Neural cell (in vitro differentiated cells): ENCODE measurements around the gene SNRPF. TPM values are rescaled to one million over a fixed set of nuclear protein-coding genes. Genes with fewer than 3 reads are reported as not detected.

Experiments used
- H2AFZ ChIP-seq: fragments of 200-600, 300-800 bp; sonication (generic), shearing (Covaris generic); 2 replicates; pipeline ENCODE4 v1.6.0; 2014; ENCODE audit warnings: low read depth, mild to moderate bottlenecking, antibody characterized with exemption, low read length, moderate library complexity
- H3F3A ChIP-seq: fragments of 200-600 bp; shearing (Covaris generic); 2 replicates; pipeline ENCODE4 v1.6.1; 2016; ENCODE audit warnings: mild to moderate bottlenecking, moderate library complexity, mixed read lengths, antibody characterized with exemption, low read length; ENCODE audit not compliant: insufficient read depth, poor library complexity, severe bottlenecking
- H3K27ac ChIP-seq: fragments of 200-600, 300-800 bp; sonication (generic), shearing (Covaris generic); 2 replicates; pipeline ENCODE4 v1.5.1; 2014; ENCODE audit warnings: mild to moderate bottlenecking, low read length, moderate library complexity
- H3K27me3 ChIP-seq: fragments of 300-800, 200-600 bp; sonication (generic), shearing (Covaris generic); 2 replicates; pipeline ENCODE4 v1.6.0; 2014; ENCODE audit warnings: mild to moderate bottlenecking, low read depth, low read length, moderate library complexity; ENCODE audit not compliant: insufficient read depth
- H3K36me3 ChIP-seq: fragments of 300-800, 200-600 bp; sonication (generic), shearing (Covaris generic); 2 replicates; pipeline ENCODE4 v1.5.1; 2014; ENCODE audit warnings: mild to moderate bottlenecking, antibody characterized with exemption, low read length, moderate library complexity; ENCODE audit not compliant: insufficient read depth
- H3K4me2 ChIP-seq: fragments of 300-800, 200-600 bp; sonication (generic), shearing (Covaris generic); 2 replicates; pipeline ENCODE4 v1.6.0; 2014; ENCODE audit warnings: mild to moderate bottlenecking, low read length
- H3K4me3 ChIP-seq: fragments of 300-800, 200-600 bp; sonication (generic), shearing (Covaris generic); 2 replicates; pipeline ENCODE4 v1.5.1; 2014; ENCODE audit warnings: mild to moderate bottlenecking, low read length, moderate library complexity
- H3K79me2 ChIP-seq: fragments of 200-600 bp; shearing (Covaris generic); replicated peaks from 2 replicates; pipeline ENCODE4 v1.6.0; 2014; ENCODE audit warnings: mild to moderate bottlenecking, low read length, moderate library complexity; ENCODE audit not compliant: insufficient read depth
- H3K9ac ChIP-seq: fragments of 300-800, 200-600 bp; sonication (generic), shearing (Covaris generic); 2 replicates; pipeline ENCODE4 v1.6.1; 2016; ENCODE audit warnings: mild to moderate bottlenecking, low read length, mixed read lengths
- H3K9me2 ChIP-seq: fragments of 200-600 bp; shearing (Covaris generic); 2 replicates; pipeline ENCODE4 v1.6.1; 2016; ENCODE audit warnings: mild to moderate bottlenecking, low read length, mixed read lengths; ENCODE audit not compliant: insufficient read depth
- H3K9me3 ChIP-seq: fragments of 200-600, 300-800 bp; sonication (generic), shearing (Covaris generic); 2 replicates; pipeline ENCODE4 v1.6.1; 2016; ENCODE audit warnings: mild to moderate bottlenecking, mixed run types, low read length, moderate library complexity, mixed read lengths
- H4K20me1 ChIP-seq: fragments of 200-600 bp; shearing (Covaris generic); 2 replicates; pipeline ENCODE4 v1.6.1; 2016; ENCODE audit warnings: mild to moderate bottlenecking, mixed run types; ENCODE audit not compliant: insufficient read depth
- EP300 ChIP-seq: fragments of 450-650 bp; conservative IDR thresholded peaks from 2 replicates; pipeline ENCODE4 v1.6.1; 2014; ENCODE audit warnings: antibody characterized with exemption, mild to moderate bottlenecking, moderate library complexity; ENCODE audit not compliant: poor library complexity, severe bottlenecking
- EZH2 ChIP-seq: fragments of 200-600, 300-800 bp; shearing (Covaris generic), sonication (generic); IDR thresholded peaks from 2 replicates; pipeline ENCODE4 v1.6.1; 2014; ENCODE audit warnings: antibody characterized with exemption, low read length, borderline replicate concordance, mild to moderate bottlenecking; ENCODE audit not compliant: insufficient read depth, poor library complexity, severe bottlenecking
- MXI1 ChIP-seq: fragments of 450-650 bp; conservative IDR thresholded peaks from 2 replicates; pipeline ENCODE4 v1.6.1; 2014; ENCODE audit warnings: antibody characterized with exemption, mild to moderate bottlenecking; ENCODE audit not compliant: poor library complexity, severe bottlenecking
- POLR2AphosphoS5 ChIP-seq: IDR thresholded peaks from 2 replicates; pipeline ENCODE4 v1.6.1; 2012
- RAD21 ChIP-seq: fragments of 450-650 bp; conservative IDR thresholded peaks from 2 replicates; pipeline ENCODE4 v1.6.1; 2014; ENCODE audit warnings: antibody characterized with exemption, mild to moderate bottlenecking, moderate library complexity
- SMC3 ChIP-seq: fragments of 450-650 bp; conservative IDR thresholded peaks from 2 replicates; pipeline ENCODE4 v1.6.1; 2014; ENCODE audit warnings: antibody characterized with exemption, mild to moderate bottlenecking, moderate library complexity; ENCODE audit not compliant: poor library complexity
- TAF1 ChIP-seq: IDR thresholded peaks from 2 replicates; pipeline ENCODE4 v1.6.1; 2012; ENCODE audit warnings: low read depth
- polyA plus RNA-seq: library from polyadenylated mRNA; depleted of rRNA; stranded (reverse); fragments of >200 nt; gene quantifications from 2 replicates; pipeline ENCODE4 v1.2.3, GENCODE V29; 2014
- TF ChIP-seq, protein P1 (sequence below): IDR thresholded peaks from 2 replicates; pipeline ENCODE4 v1.6.1; 2012; ENCODE audit warnings: borderline replicate concordance
- TF ChIP-seq, protein P2 (sequence below): fragments of 450-650 bp; IDR thresholded peaks from 2 replicates; pipeline ENCODE4 v1.5.1; 2014; ENCODE audit warnings: antibody characterized with exemption, mild to moderate bottlenecking, moderate library complexity; ENCODE audit not compliant: poor library complexity, severe bottlenecking

SNRPF gene
- polyA plus RNA-seq, 1 donor from 2014 or later: 42.1 TPM

DNA sequence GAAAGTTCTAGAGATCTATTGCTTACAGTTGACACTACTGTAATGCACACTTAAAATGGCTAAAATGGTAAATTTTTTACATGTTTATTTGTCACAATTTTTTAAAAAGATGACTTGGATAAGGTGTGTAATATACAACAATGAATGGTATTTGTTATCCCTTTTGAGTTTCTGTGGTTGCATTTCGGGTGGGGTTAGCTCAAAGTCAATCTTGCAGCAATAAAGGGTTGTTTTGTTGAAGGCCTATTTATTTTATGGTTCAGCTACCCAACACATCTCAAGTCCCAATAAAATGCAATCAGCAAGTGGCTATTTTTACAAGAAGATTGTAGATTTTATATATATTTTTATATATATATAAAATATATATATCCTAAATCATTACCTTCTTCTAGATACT is 22.1 kb downstream of the SNRPF start:
- Histone ChIP-seq H3K9ac (no peak overlapping the region), H3K79me2 (no peaks in the 10 kb centered on the region), H3K27me3 (no peaks in the 10 kb centered on the region), H3K4me2 (no peak overlapping the region), H4K20me1 (no peaks in the 10 kb centered on the region), H3F3A (no peaks in the 10 kb centered on the region), H3K9me2 (no peaks in the 10 kb centered on the region), H3K36me3 (no peaks in the 10 kb centered on the region), H3K4me3 (no peak overlapping the region), H2AFZ (no peak overlapping the region), H3K9me3 (no peaks in the 10 kb centered on the region), H3K27ac (no peak overlapping the region)
- TF ChIP-seq POLR2AphosphoS5 (no peak), RAD21 (no peak)
- TF ChIP-seq, protein P1, sequence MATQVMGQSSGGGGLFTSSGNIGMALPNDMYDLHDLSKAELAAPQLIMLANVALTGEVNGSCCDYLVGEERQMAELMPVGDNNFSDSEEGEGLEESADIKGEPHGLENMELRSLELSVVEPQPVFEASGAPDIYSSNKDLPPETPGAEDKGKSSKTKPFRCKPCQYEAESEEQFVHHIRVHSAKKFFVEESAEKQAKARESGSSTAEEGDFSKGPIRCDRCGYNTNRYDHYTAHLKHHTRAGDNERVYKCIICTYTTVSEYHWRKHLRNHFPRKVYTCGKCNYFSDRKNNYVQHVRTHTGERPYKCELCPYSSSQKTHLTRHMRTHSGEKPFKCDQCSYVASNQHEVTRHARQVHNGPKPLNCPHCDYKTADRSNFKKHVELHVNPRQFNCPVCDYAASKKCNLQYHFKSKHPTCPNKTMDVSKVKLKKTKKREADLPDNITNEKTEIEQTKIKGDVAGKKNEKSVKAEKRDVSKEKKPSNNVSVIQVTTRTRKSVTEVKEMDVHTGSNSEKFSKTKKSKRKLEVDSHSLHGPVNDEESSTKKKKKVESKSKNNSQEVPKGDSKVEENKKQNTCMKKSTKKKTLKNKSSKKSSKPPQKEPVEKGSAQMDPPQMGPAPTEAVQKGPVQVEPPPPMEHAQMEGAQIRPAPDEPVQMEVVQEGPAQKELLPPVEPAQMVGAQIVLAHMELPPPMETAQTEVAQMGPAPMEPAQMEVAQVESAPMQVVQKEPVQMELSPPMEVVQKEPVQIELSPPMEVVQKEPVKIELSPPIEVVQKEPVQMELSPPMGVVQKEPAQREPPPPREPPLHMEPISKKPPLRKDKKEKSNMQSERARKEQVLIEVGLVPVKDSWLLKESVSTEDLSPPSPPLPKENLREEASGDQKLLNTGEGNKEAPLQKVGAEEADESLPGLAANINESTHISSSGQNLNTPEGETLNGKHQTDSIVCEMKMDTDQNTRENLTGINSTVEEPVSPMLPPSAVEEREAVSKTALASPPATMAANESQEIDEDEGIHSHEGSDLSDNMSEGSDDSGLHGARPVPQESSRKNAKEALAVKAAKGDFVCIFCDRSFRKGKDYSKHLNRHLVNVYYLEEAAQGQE: no peak

- no peaks in the 10 kb centered on the region for H3K36me3 ChIP-seq
- no peaks in the 10 kb centered on the region for H3F3A ChIP-seq
- no peak overlapping the region for H2AFZ ChIP-seq
- H4K20me1 ChIP-seq: no peaks in the 10 kb centered on the region
- no peaks in the 10 kb centered on the region for H3K27me3 ChIP-seq
- no peaks in the 10 kb centered on the region for H3K79me2 ChIP-seq
- H3K9me2 ChIP-seq: no peaks in the 10 kb centered on the region
- H3K9ac ChIP-seq: no peak overlapping the region
- H3K9me3 ChIP-seq: no peaks in the 10 kb centered on the region
- no peak overlapping the region for H3K4me2 ChIP-seq
- H3K4me3 ChIP-seq: no peak overlapping the region
- no peak overlapping the region for H3K27ac ChIP-seq
- TF ChIP-seq RAD21 (no peak), TAF1 (no peak), EP300 (no peak), MXI1 (no peak), SMC3 (no peak), EZH2 (no peak), POLR2AphosphoS5 (no peak)
- TF ChIP-seq, protein P2, sequence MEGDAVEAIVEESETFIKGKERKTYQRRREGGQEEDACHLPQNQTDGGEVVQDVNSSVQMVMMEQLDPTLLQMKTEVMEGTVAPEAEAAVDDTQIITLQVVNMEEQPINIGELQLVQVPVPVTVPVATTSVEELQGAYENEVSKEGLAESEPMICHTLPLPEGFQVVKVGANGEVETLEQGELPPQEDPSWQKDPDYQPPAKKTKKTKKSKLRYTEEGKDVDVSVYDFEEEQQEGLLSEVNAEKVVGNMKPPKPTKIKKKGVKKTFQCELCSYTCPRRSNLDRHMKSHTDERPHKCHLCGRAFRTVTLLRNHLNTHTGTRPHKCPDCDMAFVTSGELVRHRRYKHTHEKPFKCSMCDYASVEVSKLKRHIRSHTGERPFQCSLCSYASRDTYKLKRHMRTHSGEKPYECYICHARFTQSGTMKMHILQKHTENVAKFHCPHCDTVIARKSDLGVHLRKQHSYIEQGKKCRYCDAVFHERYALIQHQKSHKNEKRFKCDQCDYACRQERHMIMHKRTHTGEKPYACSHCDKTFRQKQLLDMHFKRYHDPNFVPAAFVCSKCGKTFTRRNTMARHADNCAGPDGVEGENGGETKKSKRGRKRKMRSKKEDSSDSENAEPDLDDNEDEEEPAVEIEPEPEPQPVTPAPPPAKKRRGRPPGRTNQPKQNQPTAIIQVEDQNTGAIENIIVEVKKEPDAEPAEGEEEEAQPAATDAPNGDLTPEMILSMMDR: no peak
- TF ChIP-seq, protein P1: no peak
These were observed 22.7 kb downstream of the SNRPF start for GRCh38 chr12:95881331-95881955.
